Liver (tissue), 9 donors: ENCODE results near the gene UBE3C. TPM values are rescaled to one million over a fixed set of nuclear protein-coding genes. Genes with fewer than 3 reads are reported as not detected.

Source experiments
- DNase-seq: peaks from one replicate; pipeline ENCODE4 v3.0.0-alpha.2; 2017; ENCODE audit warnings: low spot score
- H3K27ac ChIP-seq, 2 donors: one replicate each; pipeline ENCODE4 v1.7.0; 2013; ENCODE audit warnings: inconsistent platforms in 2 of 2, low read length in 2 of 2, control low read depth in 1 of 2, low read depth in 1 of 2, mild to moderate bottlenecking in 1 of 2
- H3K27me3 ChIP-seq, 4 donors: one replicate each; pipeline versions ENCODE4 v1.6.1 to v1.7.0; 2013; ENCODE audit warnings: low read length in 3 of 4, inconsistent platforms in 1 of 4, mild to moderate bottlenecking in 1 of 4, moderate library complexity in 1 of 4; ENCODE audit not compliant: control insufficient read depth in 4 of 4, insufficient read depth in 4 of 4
- H3K36me3 ChIP-seq, 4 donors: one replicate each; pipeline versions ENCODE4 v1.6.1 to v1.7.0; 2013; ENCODE audit warnings: low read length in 3 of 4, mild to moderate bottlenecking in 3 of 4, low read depth in 1 of 4, moderate library complexity in 1 of 4; ENCODE audit not compliant: control insufficient read depth in 4 of 4, insufficient read depth in 3 of 4
- H3K4me1 ChIP-seq, 4 donors: one replicate each; pipeline versions ENCODE4 v1.6.1 to v1.7.0; 2013; ENCODE audit warnings: low read length in 3 of 4, mild to moderate bottlenecking in 3 of 4, moderate library complexity in 1 of 4; ENCODE audit not compliant: control insufficient read depth in 4 of 4, insufficient read depth in 4 of 4
- H3K4me3 ChIP-seq, 3 donors: one replicate each; pipeline versions ENCODE4 v1.6.1 to v1.7.0; 2013; ENCODE audit warnings: low read length in 3 of 3, control low read depth in 1 of 3, low read depth in 1 of 3, mild to moderate bottlenecking in 1 of 3
- H3K9ac ChIP-seq, 2 donors: one replicate each; pipeline ENCODE4 v1.7.0; 2013; ENCODE audit warnings: low read length in 2 of 2, mild to moderate bottlenecking in 2 of 2, moderate library complexity in 2 of 2, control low read depth in 1 of 2, low read depth in 1 of 2
- H3K9me3 ChIP-seq, 4 donors: one replicate each; pipeline versions ENCODE4 v1.6.1 to v1.7.0; 2013; ENCODE audit warnings: low read length in 3 of 4; ENCODE audit not compliant: control insufficient read depth in 4 of 4
- CTCF ChIP-seq: fragments of 150-350 bp; IDR thresholded peaks from 2 replicates; pipeline ENCODE4 v1.5.1; 2017; ENCODE audit warnings: improper control_type of control experiment, low read depth, low read length; ENCODE audit not compliant: missing input control
- EGR1 ChIP-seq, 2 donors: IDR thresholded peaks; 2 replicates each; pipeline ENCODE4 v1.6.1; 2016 to 2018; ENCODE audit warnings: antibody characterized with exemption in 2 of 2, low read depth in 2 of 2
- FOXA1 ChIP-seq: IDR thresholded peaks from 2 replicates; pipeline ENCODE4 v1.6.1; 2016; ENCODE audit warnings: antibody characterized with exemption
- FOXA2 ChIP-seq: IDR thresholded peaks from 2 replicates; pipeline ENCODE4 v1.6.1; 2016; ENCODE audit warnings: antibody characterized with exemption
- HNF4A ChIP-seq, 2 donors: conservative IDR thresholded peaks; 2 replicates each; pipeline ENCODE4 v1.6.1; 2016; ENCODE audit warnings: antibody characterized with exemption in 2 of 2, mild to moderate bottlenecking in 2 of 2
- HNF4G ChIP-seq: IDR thresholded peaks from 2 replicates; pipeline ENCODE4 v1.6.1; 2016; ENCODE audit warnings: antibody characterized with exemption
- RAD21 ChIP-seq, 2 donors: IDR thresholded peaks; 2 replicates each; pipeline ENCODE4 v1.6.1; 2016; ENCODE audit warnings: antibody characterized with exemption in 2 of 2, mild to moderate bottlenecking in 2 of 2
- REST ChIP-seq: IDR thresholded peaks from 2 replicates; pipeline ENCODE4 v1.6.1; 2016; ENCODE audit warnings: antibody characterized with exemption, mild to moderate bottlenecking
- RXRA ChIP-seq, 2 donors: IDR thresholded peaks; 2 replicates each; pipeline ENCODE4 v1.6.1; 2017 to 2018; ENCODE audit warnings: antibody characterized with exemption in 2 of 2, mild to moderate bottlenecking in 1 of 2
- SP1 ChIP-seq: IDR thresholded peaks from 2 replicates; pipeline ENCODE4 v1.6.1; 2018; ENCODE audit warnings: antibody characterized with exemption, mild to moderate bottlenecking
- TAF1 ChIP-seq: conservative IDR thresholded peaks from 2 replicates; pipeline ENCODE4 v1.6.1; 2016; ENCODE audit warnings: antibody characterized with exemption, mild to moderate bottlenecking
- YY1 ChIP-seq: IDR thresholded peaks from 2 replicates; pipeline ENCODE4 v1.6.1; 2016; ENCODE audit warnings: antibody characterized with exemption, mild to moderate bottlenecking
- ZBTB33 ChIP-seq: IDR thresholded peaks from 2 replicates; pipeline ENCODE4 v1.6.1; 2016; ENCODE audit warnings: antibody characterized with exemption
- WGBS: extraction: QIAGEN DNeasy Blood & Tissue Kit; methylation state at CpG from one replicate; pipeline ENCODE4 v1.1.7; 2013; 5-methylcytosine and 5-hydroxymethylcytosine counted together
- polyA plus RNA-seq, 2 donors: library from polyadenylated mRNA; stranded (reverse) in 1 of 2; unstranded in 1 of 2; fragments of 200-250 nt in 1 of 2; fragments of >200 nt in 1 of 2; fragmentation: Nextera tagmentation in 1 of 2; extraction: Ambion mirVana in 1 of 2; gene quantifications; one replicate each; pipeline versions ENCODE4 v1.2.1 to v1.2.3, GENCODE V29; 2013 to 2015
- total RNA-seq, 2 donors: library from RNA; depleted of rRNA; stranded (reverse); fragments of >200 nt; gene quantifications; one replicate each; pipeline ENCODE4 v1.2.3, GENCODE V29; 2014
- TF ChIP-seq, protein P1 (sequence below): IDR thresholded peaks from 2 replicates; pipeline ENCODE4 v1.6.1; 2016; ENCODE audit warnings: antibody characterized with exemption
- TF ChIP-seq, protein P2 (sequence below): IDR thresholded peaks from 2 replicates; pipeline ENCODE4 v1.6.1; 2016; ENCODE audit warnings: antibody characterized with exemption
- donor health status: healthy.
- donor health status: healthy.
- donor health status: healthy.
- donor health status: healthy.
- donor health status: healthy.

The UBE3C gene
- total RNA-seq (10 to 100 TPM; 46.6 to 61.8 TPM), polyA plus RNA-seq (10 to 100 TPM; 10.3 to 21.3 TPM)

DNA sequence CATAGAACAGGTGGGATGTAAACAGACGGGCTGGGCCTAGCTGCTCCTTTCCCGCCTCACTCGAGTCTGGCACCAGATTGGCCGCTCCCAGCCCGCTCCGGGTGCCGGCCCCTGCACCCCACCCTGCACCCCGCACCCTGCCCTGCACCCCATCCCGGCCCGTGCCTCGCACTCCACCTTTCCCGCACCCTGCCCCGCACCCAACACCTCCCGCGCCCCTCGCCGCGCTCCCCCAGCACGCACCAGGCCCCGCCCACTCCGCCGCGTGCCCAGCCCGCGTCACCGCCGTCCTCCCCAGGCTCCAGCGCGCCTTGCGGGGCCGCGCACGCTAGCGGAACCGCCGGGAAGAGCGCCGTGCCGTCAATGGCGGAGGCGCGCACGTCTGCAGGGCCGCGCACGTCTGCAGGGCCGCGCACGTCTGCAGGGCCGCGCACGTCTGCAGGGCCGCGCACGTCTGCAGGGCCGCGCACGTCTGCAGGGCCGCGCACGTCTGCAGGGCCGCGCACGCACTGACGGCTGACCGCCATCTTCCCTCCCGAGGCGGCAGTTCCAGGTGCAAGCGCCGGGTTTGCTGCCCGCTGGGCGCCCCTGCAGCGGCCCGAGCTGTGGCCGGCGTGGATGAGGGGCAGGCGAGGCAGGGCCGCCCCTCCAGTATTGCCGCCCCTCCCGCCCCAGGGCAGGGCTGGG lies at the start of gene UBE3C:
UBE3C (plus strand) TSS at position 503 of the 687 bp plus-strand sequence. CDS start 347 bp downstream, outside the sequence.
- Histone ChIP-seq H3K9me3 (no peaks in the 10 kb centered on the region), H3K9ac (peak within 1 kb of the TSS; percentile 76 to 85), H3K27ac (peak within 1 kb of the TSS; percentile 91 to 94), H3K4me1 (peaks cover 6 to 33% (median 21%) of the 10 kb centered on the region in 4 donors), H3K36me3 (peaks cover 0 to 10% (median 1%) of the 10 kb centered on the region in 4 donors), H3K4me3 (peak within 1 kb of the TSS; percentile 73 to 93 (median 91)), H3K27me3 (no peaks in the 10 kb centered on the region)
- peak; percentile 88 for DNase-seq
- TF ChIP-seq CTCF (peak; percentile 8), REST (no peak), EGR1 (IDR thresholded peaks at IDR 0.05; ENCODE audit: low read depth in 2 of 2) (peak in 1 of 2 donors; percentile 74), YY1 (peak; percentile 63)
- WGBS, result under 1% methylated on average over 80 of the region's 80 CpGs

DNA sequence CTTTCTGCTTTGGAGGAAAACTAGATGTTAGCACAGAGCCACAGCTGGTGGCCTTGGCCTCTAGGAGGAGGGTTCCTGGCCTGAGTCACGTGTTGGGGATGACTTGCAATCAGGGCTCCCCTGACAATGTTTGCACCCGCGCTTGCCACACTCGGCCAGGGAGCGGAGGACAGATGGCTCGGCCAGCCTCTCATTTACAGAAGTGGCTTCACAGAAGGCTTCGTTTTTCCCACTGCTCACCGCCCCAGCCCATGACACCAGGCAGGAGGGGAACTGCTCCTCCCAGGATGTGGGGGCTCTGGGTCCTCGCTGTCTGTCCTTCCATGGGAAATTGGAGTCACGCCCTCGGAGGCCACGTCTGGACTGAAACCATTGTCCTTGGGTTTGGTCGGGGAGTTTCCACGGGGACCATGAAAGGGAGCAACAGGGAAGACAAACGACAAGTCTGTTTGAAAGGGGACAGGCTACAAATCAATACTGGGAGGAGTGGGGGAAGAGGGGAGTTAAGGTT lies 49.6 kb upstream of the UBE3C start:
- no peaks in the 10 kb centered on the region for H3K4me1 ChIP-seq
- DNase-seq, result no peak
- no peak for TF ChIP-seq EGR1 (IDR thresholded peaks at IDR 0.05; ENCODE audit: low read depth in 2 of 2)
- TF ChIP-seq SP1, result no peak
- TF ChIP-seq FOXA1, result no peak
- no peak for TF ChIP-seq ZBTB33
- TF ChIP-seq FOXA2, result no peak
- TF ChIP-seq, protein P1, sequence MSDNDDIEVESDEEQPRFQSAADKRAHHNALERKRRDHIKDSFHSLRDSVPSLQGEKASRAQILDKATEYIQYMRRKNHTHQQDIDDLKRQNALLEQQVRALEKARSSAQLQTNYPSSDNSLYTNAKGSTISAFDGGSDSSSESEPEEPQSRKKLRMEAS, result no peak
- TF ChIP-seq HNF4G, result no peak
- no peak for TF ChIP-seq RAD21 (IDR thresholded peaks at IDR 0.05)
- no peak for TF ChIP-seq TAF1
- TF ChIP-seq RXRA (IDR thresholded peaks at IDR 0.05), result no peak
- no peak for TF ChIP-seq REST
- TF ChIP-seq, protein P2, sequence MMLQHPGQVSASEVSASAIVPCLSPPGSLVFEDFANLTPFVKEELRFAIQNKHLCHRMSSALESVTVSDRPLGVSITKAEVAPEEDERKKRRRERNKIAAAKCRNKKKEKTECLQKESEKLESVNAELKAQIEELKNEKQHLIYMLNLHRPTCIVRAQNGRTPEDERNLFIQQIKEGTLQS, result no peak
- no peak for TF ChIP-seq HNF4A (conservative IDR thresholded peaks at IDR 0.05)
- H3K9ac ChIP-seq, result no peak overlapping the region
- no peak overlapping the region for H3K4me3 ChIP-seq
- H3K27ac ChIP-seq, result no peak overlapping the region
- peaks cover 3 to 17% (median 7%) of the 10 kb centered on the region in 4 donors for H3K9me3 ChIP-seq
- no peaks in the 10 kb centered on the region for H3K36me3 ChIP-seq
- H3K27me3 ChIP-seq, result no peaks in the 10 kb centered on the region
- 35% methylated on average over 15 of the region's 15 CpGs for WGBS
